IMR-90 (cell line): ENCODE results near the gene AGAP1. TPM values are rescaled to one million over a fixed set of nuclear protein-coding genes. Genes with fewer than 3 reads are reported as not detected.

Source experiments
- ATAC-seq: fragments of 200-7000 bp; cut with Tn5 transposase; 2 replicates; pipeline ENCODE4 v1.9.1; 2020; ENCODE audit warnings: low read depth, mild to moderate bottlenecking, moderate library complexity
- BruUV-seq: library from RNA; stranded (reverse); fragments of 400-500 nt; replicated peaks from 2 replicates; lab custom pipeline; 2021; lab: Mats Ljungman, UMichigan
- CTCF ChIA-PET: fragments of 300-600 bp; formaldehyde crosslinking; extraction: SDS; loops from one replicate; lab custom pipeline; 2021; ENCODE audit warnings: antibody characterized with exemption; lab: Yijun Ruan, JAX
- POLR2A ChIA-PET: fragments of 300-600 bp; sonication (Branson Sonifier 250); formaldehyde crosslinking; loops from one replicate; lab custom pipeline; 2022; ENCODE audit warnings: antibody characterized with exemption; ENCODE audit not compliant: unreplicated experiment; lab: Charles Lee
- DNase-seq: peaks from one replicate; pipeline ENCODE4 v3.0.0; 2013
- H2AFZ ChIP-seq: replicated peaks from 2 replicates; pipeline ENCODE3; 2013; ENCODE audit warnings: low read length, mild to moderate bottlenecking; ENCODE audit not compliant: poor library complexity
- H2AK5ac ChIP-seq: 2 replicates; pipeline ENCODE4 v1.6.1; 2013; ENCODE audit warnings: low read depth, low read length, inconsistent platforms
- H2AK9ac ChIP-seq: replicated peaks from 2 replicates; pipeline ENCODE3; 2013; ENCODE audit warnings: mild to moderate bottlenecking, low read depth, low read length, moderate library complexity; ENCODE audit not compliant: poor library complexity
- H2BK120ac ChIP-seq: 2 replicates; pipeline ENCODE4 v1.6.1; 2013; ENCODE audit warnings: low read depth, low read length, inconsistent platforms
- H2BK15ac ChIP-seq: 3 replicates; pipeline ENCODE4 v1.6.1; 2013; ENCODE audit warnings: low read depth, low read length, inconsistent platforms
- H2BK20ac ChIP-seq: 2 replicates; pipeline ENCODE4 v1.6.1; 2013; ENCODE audit warnings: low read depth, mild to moderate bottlenecking, inconsistent platforms, low read length, moderate library complexity
- H2BK5ac ChIP-seq: 2 replicates; pipeline ENCODE4 v1.6.1; 2013; ENCODE audit warnings: mild to moderate bottlenecking, low read depth, low read length, inconsistent platforms; ENCODE audit not compliant: poor library complexity, severe bottlenecking
- H3K14ac ChIP-seq: replicated peaks from 2 replicates; pipeline ENCODE4 v1.6.1; 2013; ENCODE audit warnings: low read depth, low read length, inconsistent platforms
- H3K18ac ChIP-seq: 2 replicates; pipeline ENCODE4 v1.6.1; 2013; ENCODE audit warnings: low read depth, low read length, control low read depth
- H3K23ac ChIP-seq: 2 replicates; pipeline ENCODE4 v1.6.1; 2013; ENCODE audit warnings: low read depth, low read length, inconsistent platforms
- H3K27ac ChIP-seq: 2 replicates; pipeline ENCODE4 v1.5.1; 2013; ENCODE audit warnings: mild to moderate bottlenecking, control low read depth, low read length; ENCODE audit not compliant: insufficient read depth
- H3K27me3 ChIP-seq: 2 replicates; pipeline ENCODE4 v1.6.1; 2013; ENCODE audit warnings: low read length; ENCODE audit not compliant: control insufficient read depth, insufficient read depth
- H3K36me3 ChIP-seq: 2 replicates; pipeline ENCODE4 v1.6.1; 2013; ENCODE audit warnings: low read length, mixed read lengths; ENCODE audit not compliant: control insufficient read depth, insufficient read depth
- H3K4ac ChIP-seq: 2 replicates; pipeline ENCODE4 v1.6.1; 2013; ENCODE audit warnings: low read depth, low read length, inconsistent platforms
- H3K4me1 ChIP-seq: 2 replicates; pipeline ENCODE4 v1.6.1; 2013; ENCODE audit warnings: low read length, mixed read lengths; ENCODE audit not compliant: control insufficient read depth, insufficient read depth
- H3K4me2 ChIP-seq: 2 replicates; pipeline ENCODE4 v1.6.1; 2013; ENCODE audit warnings: low read depth, mild to moderate bottlenecking, control low read depth, low read length, moderate library complexity
- H3K4me3 ChIP-seq: 2 replicates; pipeline ENCODE4 v1.5.1; 2013; ENCODE audit warnings: low read depth, mild to moderate bottlenecking, control low read depth, low read length, moderate library complexity; ENCODE audit not compliant: insufficient read depth
- H3K56ac ChIP-seq: 2 replicates; pipeline ENCODE4 v1.6.1; 2013; ENCODE audit warnings: low read length, inconsistent platforms; ENCODE audit not compliant: insufficient read depth; ENCODE audit errors: extremely low read depth
- H3K79me1 ChIP-seq, 2 experiments: 2 replicates each; pipeline ENCODE4 v1.6.1; 2013; ENCODE audit warnings: low read length in 2 of 2, inconsistent platforms in 1 of 2, low read depth in 1 of 2
- H3K9ac ChIP-seq: 2 replicates; pipeline ENCODE4 v1.6.1; 2013; ENCODE audit warnings: low read depth, low read length, control low read depth
- H3K9me1 ChIP-seq: 2 replicates; pipeline ENCODE4 v1.6.1; 2013; ENCODE audit warnings: low read length, inconsistent platforms; ENCODE audit not compliant: insufficient read depth
- H3K9me3 ChIP-seq: 2 replicates; pipeline ENCODE4 v1.6.1; 2013; ENCODE audit warnings: low read length; ENCODE audit not compliant: control insufficient read depth, insufficient read depth
- H4K20me1 ChIP-seq: 2 replicates; pipeline ENCODE4 v1.6.1; 2013; ENCODE audit warnings: low read length, inconsistent platforms; ENCODE audit not compliant: insufficient read depth
- H4K5ac ChIP-seq: 2 replicates; pipeline ENCODE4 v1.6.1; 2013; ENCODE audit warnings: mild to moderate bottlenecking, low read depth, low read length, control low read depth
- H4K8ac ChIP-seq, 2 experiments: 2 replicates each; pipeline ENCODE4 v1.6.1; 2013; ENCODE audit warnings: low read depth in 2 of 2, low read length in 2 of 2, control low read depth in 1 of 2, inconsistent platforms in 1 of 2
- H4K91ac ChIP-seq: 2 replicates; pipeline ENCODE4 v1.6.1; 2013; ENCODE audit warnings: low read depth, low read length, inconsistent platforms; ENCODE audit not compliant: insufficient read depth
- BHLHE40 ChIP-seq: fragments of 150-350 bp; IDR thresholded peaks from 2 replicates; pipeline ENCODE4 v1.6.1; 2016; ENCODE audit warnings: mild to moderate bottlenecking, low read depth, low read length
- CEBPB ChIP-seq: IDR thresholded peaks from 2 replicates; pipeline ENCODE4 v1.6.1; 2012; ENCODE audit warnings: low read depth, low read length, improper control_type of control experiment
- CHD1 ChIP-seq: IDR thresholded peaks from 2 replicates; pipeline ENCODE4 v1.6.1; 2012; ENCODE audit warnings: low read depth, low read length, improper control_type of control experiment
- CTCF ChIP-seq: conservative IDR thresholded peaks from 2 replicates; pipeline ENCODE4 v1.5.1; 2012; ENCODE audit warnings: mild to moderate bottlenecking, low read depth, low read length, improper control_type of control experiment
- FOS ChIP-seq: fragments of 150-350 bp; IDR thresholded peaks from 2 replicates; pipeline ENCODE4 v1.6.1; 2016; ENCODE audit warnings: low read depth, low read length
- MAFK ChIP-seq: IDR thresholded peaks from 2 replicates; pipeline ENCODE4 v1.6.1; 2012; ENCODE audit warnings: low read depth, low read length, improper control_type of control experiment
- MAZ ChIP-seq: IDR thresholded peaks from 2 replicates; pipeline ENCODE4 v1.6.1; 2012; ENCODE audit warnings: low read depth, mild to moderate bottlenecking, low read length, improper control_type of control experiment, moderate library complexity, borderline replicate concordance
- MXI1 ChIP-seq: IDR thresholded peaks from 2 replicates; pipeline ENCODE4 v1.6.1; 2012; ENCODE audit warnings: low read depth, mild to moderate bottlenecking, low read length, moderate library complexity, borderline replicate concordance
- NFE2L2 ChIP-seq: fragments of 150-350 bp; IDR thresholded peaks from 2 replicates; pipeline ENCODE4 v1.6.1; 2016; ENCODE audit warnings: low read depth, mild to moderate bottlenecking, low read length
- POLR2A ChIP-seq: IDR thresholded peaks from 2 replicates; pipeline ENCODE4 v1.6.1; 2012; ENCODE audit warnings: mild to moderate bottlenecking, low read depth, low read length
- RAD21 ChIP-seq: IDR thresholded peaks from 2 replicates; pipeline ENCODE4 v1.6.1; 2012; ENCODE audit warnings: low read length, improper control_type of control experiment
- RCOR1 ChIP-seq: IDR thresholded peaks from 2 replicates; pipeline ENCODE4 v1.6.1; 2012; ENCODE audit warnings: mild to moderate bottlenecking, low read length, improper control_type of control experiment; ENCODE audit not compliant: insufficient replicate concordance
- RFX5 ChIP-seq: IDR thresholded peaks from 2 replicates; pipeline ENCODE4 v1.8.0; 2012; ENCODE audit warnings: low read depth, mild to moderate bottlenecking, low read length, moderate library complexity
- SMC3 ChIP-seq: fragments of 150-350 bp; IDR thresholded peaks from 2 replicates; pipeline ENCODE4 v1.6.1; 2016; ENCODE audit warnings: low read depth, mild to moderate bottlenecking, antibody characterized with exemption, low read length, moderate library complexity
- WGBS, 2 experiments: methylation state at CpG; one replicate each; pipeline versions ENCODE4 v1.1.5 to v1.1.7; 2013; ENCODE audit warnings: missing lambda C conversion rate in 2 of 2; ENCODE audit not compliant: insufficient read length in 1 of 2; ENCODE audit errors: extremely low coverage in 2 of 2; 5-methylcytosine and 5-hydroxymethylcytosine counted together
- dilution Hi-C: fragments of 300-500 bp; cut with HindIII; formaldehyde crosslinking; loops from one replicate; pipeline ENCODE4 v1.14.3; 2018; ENCODE audit warnings: low sequenced_read_pairs; ENCODE audit not compliant: unreplicated experiment
- in situ Hi-C: fragments of 300-500 bp; cut with MboI; formaldehyde crosslinking; loops from 3 replicates; pipeline ENCODE4 v1.14.3; 2019; ENCODE audit warnings: low sequenced_read_pairs, inconsistent platforms, mixed read lengths
- intact Hi-C: fragments of 100-400 bp; cut with micrococcal nuclease; formaldehyde crosslinking; loops from 2 replicates; pipeline ENCODE4 v1.10.0; 2022
- polyA plus RNA-seq, 3 experiments: library from polyadenylated mRNA; depleted of rRNA; stranded (reverse); fragments of >200 nt; gene quantifications; 2 replicates each; pipeline ENCODE4 v1.2.3, GENCODE V29; 2012; ENCODE audit warnings: low replicate concordance in 1 of 3
- total RNA-seq: library from RNA; depleted of rRNA; stranded (reverse); fragments of >200 nt; gene quantifications from 2 replicates; pipeline ENCODE4 v1.2.3, GENCODE V29; 2012
- TF ChIP-seq, protein P1 (sequence below): fragments of 150-350 bp; IDR thresholded peaks from 2 replicates; pipeline ENCODE4 v1.6.1; 2017; ENCODE audit warnings: mild to moderate bottlenecking, antibody characterized with exemption, low read length, low read depth
- TF ChIP-seq, protein P2 (sequence below): fragments of 150-350 bp; IDR thresholded peaks from 2 replicates; pipeline ENCODE4 v1.6.1; 2016; ENCODE audit warnings: low read depth, mild to moderate bottlenecking, low read length, moderate library complexity, borderline replicate concordance

The AGAP1 gene
- total and polyA plus RNA-seq, 2 of the 4 experiments (the other 2 are of a cell fraction) = 15.1 to 16.4 TPM

GRCh38 chr2:235552671-235553070, 58.8 kb downstream of the AGAP1 start:
- H3K4me3 ChIP-seq = no peak overlapping the region
- peaks cover 4% of the 10 kb centered on the region; the same call in 1 of the 2 replicates for H3K4me1 ChIP-seq
- no peaks in the 10 kb centered on the region for H3K27me3 ChIP-seq
- TF ChIP-seq BHLHE40 (no peak), MXI1 (no peak), RFX5 (no peak), RCOR1 (no peak), CHD1 (no peak), SMC3 (no peak), NFE2L2 (no peak), POLR2A (no peak), FOS (no peak), MAFK (no peak), CTCF (no peak), RAD21 (no peak), CEBPB (no peak), MAZ (no peak)
- TF ChIP-seq, protein P1, sequence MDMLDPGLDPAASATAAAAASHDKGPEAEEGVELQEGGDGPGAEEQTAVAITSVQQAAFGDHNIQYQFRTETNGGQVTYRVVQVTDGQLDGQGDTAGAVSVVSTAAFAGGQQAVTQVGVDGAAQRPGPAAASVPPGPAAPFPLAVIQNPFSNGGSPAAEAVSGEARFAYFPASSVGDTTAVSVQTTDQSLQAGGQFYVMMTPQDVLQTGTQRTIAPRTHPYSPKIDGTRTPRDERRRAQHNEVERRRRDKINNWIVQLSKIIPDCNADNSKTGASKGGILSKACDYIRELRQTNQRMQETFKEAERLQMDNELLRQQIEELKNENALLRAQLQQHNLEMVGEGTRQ = no peak
- TF ChIP-seq, protein P2, sequence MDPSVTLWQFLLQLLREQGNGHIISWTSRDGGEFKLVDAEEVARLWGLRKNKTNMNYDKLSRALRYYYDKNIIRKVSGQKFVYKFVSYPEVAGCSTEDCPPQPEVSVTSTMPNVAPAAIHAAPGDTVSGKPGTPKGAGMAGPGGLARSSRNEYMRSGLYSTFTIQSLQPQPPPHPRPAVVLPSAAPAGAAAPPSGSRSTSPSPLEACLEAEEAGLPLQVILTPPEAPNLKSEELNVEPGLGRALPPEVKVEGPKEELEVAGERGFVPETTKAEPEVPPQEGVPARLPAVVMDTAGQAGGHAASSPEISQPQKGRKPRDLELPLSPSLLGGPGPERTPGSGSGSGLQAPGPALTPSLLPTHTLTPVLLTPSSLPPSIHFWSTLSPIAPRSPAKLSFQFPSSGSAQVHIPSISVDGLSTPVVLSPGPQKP = no peak
- H3K56ac ChIP-seq = no peak overlapping the region
- H3K9me1 ChIP-seq = peaks cover 15% of the 10 kb centered on the region
- H3K27ac ChIP-seq = no peak overlapping the region
- H3K36me3 ChIP-seq = no peaks in the 10 kb centered on the region
- H3K4ac ChIP-seq = no peak overlapping the region
- H3K9ac ChIP-seq = no peak overlapping the region
- in situ Hi-C loops (no loop called here), intact Hi-C loops (loop anchor here (1.0 kb wide), 1 partner anchor 416 kb away; no protein-coding TSS in a partner anchor), dilution Hi-C loops (no loop called here)
- peaks cover 85% of the 10 kb centered on the region for H4K20me1 ChIP-seq
- no peak overlapping the region for H2AK5ac ChIP-seq
- ChIA-PET POLR2A (no interaction called here), CTCF (interaction anchor here (1.3 kb wide), 1 partner anchor 47 kb away, joined by 3 read pairs; no protein-coding TSS in a partner anchor)
- no peak for ATAC-seq
- H2AK9ac ChIP-seq = no peak overlapping the region
- peaks cover 26 to 70% of the 10 kb centered on the region in 2 experiments for H3K79me1 ChIP-seq
- no TSS peak for BruUV-seq
- H3K23ac ChIP-seq = no peak overlapping the region
- no peaks in the 10 kb centered on the region for H3K9me3 ChIP-seq
- H3K4me2 ChIP-seq = no peak overlapping the region
- no peak overlapping the region for H2BK120ac ChIP-seq
- H2BK20ac ChIP-seq = no peak overlapping the region
- no peak overlapping the region; the same call in 1 of the 2 replicates for H3K14ac ChIP-seq
- no peak overlapping the region for H4K5ac ChIP-seq
- no peak overlapping the region for H3K18ac ChIP-seq
- H4K8ac ChIP-seq = no peak overlapping the region
- no peak overlapping the region for H2BK15ac ChIP-seq
- DNase-seq = no peak
- no peak overlapping the region for H4K91ac ChIP-seq
- H2AFZ ChIP-seq = no peak overlapping the region
- WGBS, 2 experiments = no CpG with 5 or more reads among the region's 3 CpGs
- H2BK5ac ChIP-seq = no peak overlapping the region
